GM19452 (cell line): ENCODE measurements around the gene PRRC1.
"Not testable (repeated sequence)": the region's sequence is repeated elsewhere in the genome, so short reads cannot be mapped to it uniquely, and the experiment has no call there.

Experiments
- ATAC-seq: cut with Tn5 transposase; IDR thresholded peaks from one replicate; pipeline ENCODE4 v1.9.1; 2021; ENCODE audit not compliant: unreplicated experiment

PRRC1 gene

DNA sequence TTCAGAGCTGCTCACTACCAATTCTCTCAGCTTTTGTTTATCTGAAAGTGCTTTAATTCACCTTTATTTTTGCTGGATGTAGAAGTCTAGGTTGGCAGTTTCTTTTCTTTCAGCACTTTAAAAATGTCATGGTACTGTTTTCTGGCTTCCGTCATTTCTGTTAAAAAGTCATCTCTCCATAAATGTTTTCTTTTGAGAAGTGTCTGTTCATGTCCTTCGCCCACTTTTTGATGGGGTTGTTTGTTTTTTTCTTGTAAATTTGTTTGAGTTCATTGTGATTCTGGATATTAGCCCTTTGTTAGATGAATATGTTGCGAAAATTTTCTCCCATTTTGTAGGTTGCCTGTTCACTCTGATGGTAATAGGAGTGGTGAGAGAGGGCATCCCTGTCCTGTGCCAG lies 23.1 kb downstream of the PRRC1 start:
- not testable (repeated sequence) for ATAC-seq

DNA sequence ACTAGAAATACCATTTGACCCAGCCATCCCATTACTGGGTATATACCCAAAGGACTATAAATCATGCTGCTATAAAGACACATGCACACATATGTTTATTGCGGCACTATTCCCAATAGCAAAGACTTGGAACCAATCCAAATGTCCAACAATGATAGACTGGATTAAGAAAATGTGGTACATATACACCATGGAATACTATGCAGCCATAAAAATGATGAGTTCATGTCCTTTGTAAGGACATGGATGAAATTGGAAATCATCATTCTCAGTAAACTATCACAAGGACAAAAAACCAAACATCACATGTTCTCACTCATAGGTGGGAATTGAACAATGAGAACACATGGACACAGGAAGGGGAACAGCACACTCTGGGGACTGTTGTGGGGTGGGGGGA lies 27.8 kb downstream of the PRRC1 start:
- not testable (repeated sequence) for ATAC-seq

DNA sequence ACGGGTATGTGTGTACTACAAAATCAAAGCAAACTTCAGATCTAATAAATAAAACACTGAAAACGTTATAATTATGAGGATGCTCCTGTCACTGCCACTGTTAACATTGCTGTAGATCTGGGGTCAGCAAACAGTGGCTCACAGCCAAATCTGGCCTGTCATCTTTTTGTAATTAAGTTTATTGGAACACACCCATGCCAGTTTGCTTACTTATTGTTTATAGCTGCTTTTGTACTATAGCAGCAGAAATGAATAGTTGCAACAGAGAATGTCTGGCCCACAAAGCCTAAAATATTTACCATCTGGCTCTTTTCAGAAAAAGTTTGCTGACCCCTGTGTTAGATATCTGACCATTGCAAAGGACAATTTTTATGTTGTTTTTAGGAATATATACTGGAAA lies 32.1 kb downstream of the PRRC1 start:
- ATAC-seq, result no peak

DNA sequence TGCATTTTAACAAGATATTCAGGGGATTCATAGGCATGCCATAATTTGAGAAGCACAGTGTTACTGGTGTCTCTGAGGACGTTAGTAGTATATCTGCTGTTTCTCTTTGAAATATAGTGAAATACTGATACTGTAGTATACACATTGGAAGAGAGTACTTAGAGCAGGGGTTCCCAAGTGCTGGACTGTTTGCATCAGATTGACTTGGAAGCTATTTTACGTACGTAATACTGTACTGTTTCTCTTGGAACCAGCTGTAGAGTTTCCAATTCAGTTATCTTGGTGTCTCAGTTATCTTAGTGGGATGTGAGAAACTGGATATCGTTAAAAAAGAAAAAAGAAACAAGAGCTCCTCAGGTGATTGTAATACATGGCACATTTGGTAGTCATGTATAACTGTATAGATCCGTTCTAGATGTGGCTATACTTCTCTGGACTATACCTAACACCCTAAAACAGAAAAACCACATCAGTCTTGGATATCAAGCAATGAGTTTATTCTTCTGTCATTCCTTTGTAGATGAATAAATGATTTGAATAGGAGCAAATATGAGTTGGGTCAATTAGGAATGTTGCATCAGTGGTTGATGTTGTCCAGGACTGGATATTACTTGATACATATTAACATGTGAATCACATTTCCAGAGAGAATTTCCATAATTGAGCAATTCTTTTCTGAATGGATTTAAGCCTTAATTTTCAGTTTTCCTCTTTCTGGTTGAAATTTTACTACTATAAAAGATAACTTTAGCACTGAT lies 33.4 kb downstream of the PRRC1 start:
- ATAC-seq, result no peak

DNA sequence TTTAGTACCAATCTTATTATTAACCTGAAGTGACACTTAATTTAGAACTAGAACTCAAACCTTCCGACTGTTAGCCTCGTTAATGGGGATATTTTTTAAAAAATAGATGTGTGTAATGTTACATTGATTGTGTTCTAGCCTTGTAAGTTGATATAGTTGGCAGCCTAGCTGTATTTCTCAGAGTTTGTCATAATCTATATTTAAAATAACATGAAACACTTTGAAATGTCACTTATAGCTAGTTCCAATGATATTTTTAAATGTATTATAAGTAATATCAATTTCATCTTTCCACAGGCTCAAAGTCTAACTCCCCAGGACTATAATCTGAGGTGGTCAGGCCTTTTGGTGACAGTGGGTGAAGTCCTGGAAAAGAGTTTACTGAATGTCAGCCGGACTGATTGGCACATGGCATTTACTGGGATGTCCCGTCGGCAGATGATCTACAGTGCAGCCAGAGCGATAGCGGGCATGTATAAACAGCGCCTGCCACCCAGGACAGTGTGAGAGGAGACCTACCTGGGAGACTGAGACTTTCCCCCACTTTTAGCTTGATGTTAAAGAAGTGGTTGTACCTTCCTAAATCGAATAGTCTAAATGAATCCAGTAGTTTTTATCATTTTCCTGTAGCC lies 34.1 kb downstream of the PRRC1 start:
- ATAC-seq, result no peak

DNA sequence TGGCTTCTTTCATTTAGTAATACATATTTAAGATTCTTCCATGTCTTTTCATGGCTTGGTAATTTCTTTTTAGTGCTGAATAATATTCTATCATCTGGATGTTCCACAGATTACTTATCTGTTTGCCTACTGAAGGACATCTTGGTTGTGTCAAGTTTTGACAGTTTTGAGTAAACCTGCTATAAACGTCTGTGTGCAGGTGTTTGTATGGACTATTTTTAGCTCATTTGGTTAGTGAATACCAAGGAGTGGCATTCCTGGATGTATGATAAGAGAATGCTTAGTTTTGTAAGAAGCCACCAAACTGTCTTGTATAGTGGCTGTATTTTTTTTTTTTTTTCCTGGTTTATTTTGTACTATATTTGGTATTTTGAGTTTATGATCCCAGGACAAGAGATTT lies 38.4 kb downstream of the PRRC1 start:
- ATAC-seq, result no peak

DNA sequence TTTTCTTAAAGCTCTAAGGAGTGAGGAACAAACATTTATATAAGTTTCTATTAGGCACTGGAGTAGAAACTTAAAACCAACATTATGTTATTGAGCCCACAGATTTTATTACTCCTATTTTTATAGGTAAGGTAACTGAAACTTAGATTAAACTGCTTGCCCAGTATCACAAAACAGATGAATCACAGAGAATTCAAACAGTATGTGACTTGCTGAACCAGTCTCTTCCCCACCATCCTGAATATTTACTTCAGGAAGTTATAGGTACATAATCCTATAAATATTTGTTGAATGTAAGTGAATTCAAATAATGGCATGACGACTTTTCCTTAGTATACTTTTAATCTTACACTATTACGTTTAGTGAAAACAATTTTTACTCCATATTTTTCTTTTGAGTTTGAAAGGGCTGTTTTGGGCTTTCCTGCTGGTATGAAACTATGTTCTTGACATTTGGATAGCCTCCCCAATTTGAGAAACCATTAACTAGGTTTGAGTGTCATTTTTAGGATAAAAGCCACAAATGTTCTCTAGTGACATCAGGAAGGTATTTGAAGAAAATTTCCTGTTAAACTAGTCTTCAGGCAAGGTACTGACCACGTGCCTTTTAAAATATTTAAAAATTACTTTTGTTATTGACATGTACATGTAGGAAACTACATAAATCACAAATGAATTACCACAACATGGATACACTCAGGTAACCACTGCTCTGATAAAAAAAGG lies 39.3 kb downstream of the PRRC1 start:
- ATAC-seq, result no peak

DNA sequence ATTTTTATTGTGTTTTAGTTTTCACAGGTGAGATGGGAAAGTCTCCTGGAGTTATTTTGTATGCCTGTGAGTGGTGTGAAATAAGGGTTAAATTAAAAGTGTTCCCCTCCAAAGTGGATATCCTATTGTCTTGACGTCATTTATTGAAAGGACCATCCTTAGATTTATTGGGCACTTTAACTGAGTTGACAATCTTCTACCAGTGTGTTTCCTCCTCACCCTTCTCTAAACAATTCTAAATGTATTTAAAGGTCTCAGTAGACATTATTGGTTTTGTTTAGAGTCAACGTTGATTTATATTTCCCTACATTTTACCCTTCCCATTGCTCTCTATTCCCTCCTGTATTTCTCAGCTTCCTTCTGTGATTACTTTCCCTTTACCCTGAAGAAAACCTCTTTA lies 40.8 kb downstream of the PRRC1 start:
- no peak for ATAC-seq

DNA sequence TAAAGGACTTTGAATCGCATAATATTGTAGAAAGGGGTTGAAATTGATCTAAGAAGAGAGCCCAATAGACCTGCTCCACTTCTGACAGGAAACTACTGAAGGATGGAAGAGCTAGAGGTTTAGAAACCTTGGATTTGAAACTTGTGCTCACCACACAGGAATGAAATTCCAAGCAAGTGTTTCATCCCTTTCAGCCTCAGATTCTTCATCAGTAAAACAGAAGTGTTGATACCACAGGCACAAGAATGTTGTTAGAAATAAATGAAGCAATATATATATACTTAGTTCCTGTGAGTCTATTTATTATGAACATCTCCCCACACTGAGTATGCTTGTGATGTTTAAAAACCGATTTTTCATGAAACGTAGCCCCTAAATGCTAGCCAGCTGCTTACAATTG lies 43.8 kb downstream of the PRRC1 start:
- ATAC-seq, result no peak

DNA sequence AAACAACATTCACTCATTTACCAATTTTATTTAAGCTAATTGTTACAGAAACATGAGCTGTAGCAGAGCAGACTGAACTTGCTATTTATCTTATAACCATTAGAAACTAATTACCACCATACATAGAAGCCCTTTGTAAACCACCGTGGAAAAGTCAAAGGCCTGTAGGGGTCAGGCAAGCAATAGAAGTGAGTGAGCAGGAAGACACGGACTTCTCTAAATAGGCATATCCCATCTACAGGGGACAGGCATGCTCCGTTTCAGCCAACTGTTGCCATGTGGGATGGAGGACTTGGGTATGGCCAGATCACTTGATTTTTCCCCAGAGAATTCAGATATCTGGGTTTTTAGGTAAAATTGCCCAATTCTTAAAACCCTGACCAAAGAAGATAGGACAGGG lies 44.8 kb downstream of the PRRC1 start:
- no peak for ATAC-seq

DNA sequence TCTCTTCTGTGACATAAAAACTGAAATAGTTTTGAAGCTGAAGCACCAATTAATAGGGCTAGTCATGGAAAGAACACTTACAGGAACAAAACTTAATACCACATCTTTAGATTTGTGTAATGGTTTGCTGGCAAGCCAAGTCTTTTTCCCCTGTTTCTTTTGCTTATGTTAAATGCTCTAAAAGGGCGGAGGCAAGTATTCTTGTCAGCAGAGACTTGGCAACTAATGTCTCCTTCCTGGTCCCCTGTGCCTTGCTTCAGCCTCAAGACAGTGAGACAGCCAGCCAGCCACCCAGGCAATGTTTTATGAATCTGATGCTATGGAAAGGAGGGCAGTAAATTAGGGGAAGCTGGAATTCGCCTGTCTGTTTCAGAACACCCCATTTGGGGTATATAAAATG lies 45.7 kb downstream of the PRRC1 start:
- ATAC-seq, result no peak

DNA sequence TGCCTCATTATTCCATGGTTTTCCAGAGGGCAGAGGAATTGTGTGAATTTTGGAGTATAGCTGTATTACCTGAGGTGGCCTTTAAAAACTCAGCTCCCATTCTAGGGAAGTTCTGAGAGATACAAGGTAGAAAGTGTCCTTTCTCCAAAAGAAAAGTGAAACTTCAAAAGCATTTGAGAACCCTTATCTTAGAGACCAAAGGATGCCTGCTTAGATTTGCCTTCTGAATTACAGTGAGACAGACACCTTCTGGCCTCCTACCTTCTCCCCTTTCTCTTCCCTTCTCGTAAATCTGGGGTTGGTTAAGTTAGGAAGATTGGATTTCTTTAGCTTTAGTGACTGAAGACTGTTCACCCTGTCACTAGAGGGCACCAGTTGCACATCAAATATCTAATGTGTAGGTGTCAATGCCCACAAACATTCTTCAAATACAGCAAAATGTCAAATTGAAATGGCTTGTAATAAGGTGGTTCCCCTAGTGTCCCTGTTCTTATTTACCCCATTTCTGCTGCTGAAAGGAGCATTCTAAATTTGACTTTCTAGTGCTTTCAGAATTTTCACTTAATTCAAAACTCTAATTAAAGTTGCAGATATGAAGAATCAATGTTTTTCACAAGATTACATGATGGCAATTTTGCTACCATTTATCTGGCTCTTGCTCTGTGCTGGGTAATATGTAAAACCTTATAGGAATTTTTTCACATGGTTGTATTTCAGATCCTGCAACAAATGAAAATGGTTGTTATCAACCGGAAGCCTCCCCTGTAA lies 46.7 kb downstream of the PRRC1 start:
- ATAC-seq, result peak; percentile 35

DNA sequence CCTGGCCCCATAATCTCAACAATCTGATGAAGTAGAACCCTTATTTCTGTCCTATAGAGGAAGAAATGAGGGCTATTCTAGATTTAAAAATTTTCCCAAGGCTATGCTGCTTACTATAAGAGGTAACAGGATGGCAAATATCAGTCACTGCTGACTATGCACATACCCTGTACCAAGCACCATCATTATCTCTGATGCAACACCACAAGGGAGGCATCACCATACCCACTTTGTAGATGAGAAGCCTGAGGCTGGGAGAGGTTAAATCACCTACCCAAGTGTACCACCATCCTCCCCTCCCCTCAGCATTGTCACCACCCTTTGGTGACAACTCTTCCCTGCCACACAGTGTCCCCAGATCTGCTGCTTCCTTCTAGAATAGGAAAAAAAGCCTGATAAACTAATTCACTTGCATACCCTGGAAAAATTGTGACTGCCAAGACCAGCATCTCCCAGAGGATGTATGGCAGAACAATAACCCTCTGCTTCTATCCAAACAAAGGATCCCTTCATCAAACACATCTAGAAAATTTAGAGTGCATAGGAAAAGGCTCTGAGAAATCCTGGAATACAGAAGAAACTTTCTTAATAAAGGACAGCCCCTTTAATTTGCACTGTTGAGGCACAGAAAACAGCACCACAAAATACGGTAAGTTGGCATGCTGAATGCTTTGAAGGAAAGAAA lies 48.3 kb downstream of the PRRC1 start:
- no peak for ATAC-seq

DNA sequence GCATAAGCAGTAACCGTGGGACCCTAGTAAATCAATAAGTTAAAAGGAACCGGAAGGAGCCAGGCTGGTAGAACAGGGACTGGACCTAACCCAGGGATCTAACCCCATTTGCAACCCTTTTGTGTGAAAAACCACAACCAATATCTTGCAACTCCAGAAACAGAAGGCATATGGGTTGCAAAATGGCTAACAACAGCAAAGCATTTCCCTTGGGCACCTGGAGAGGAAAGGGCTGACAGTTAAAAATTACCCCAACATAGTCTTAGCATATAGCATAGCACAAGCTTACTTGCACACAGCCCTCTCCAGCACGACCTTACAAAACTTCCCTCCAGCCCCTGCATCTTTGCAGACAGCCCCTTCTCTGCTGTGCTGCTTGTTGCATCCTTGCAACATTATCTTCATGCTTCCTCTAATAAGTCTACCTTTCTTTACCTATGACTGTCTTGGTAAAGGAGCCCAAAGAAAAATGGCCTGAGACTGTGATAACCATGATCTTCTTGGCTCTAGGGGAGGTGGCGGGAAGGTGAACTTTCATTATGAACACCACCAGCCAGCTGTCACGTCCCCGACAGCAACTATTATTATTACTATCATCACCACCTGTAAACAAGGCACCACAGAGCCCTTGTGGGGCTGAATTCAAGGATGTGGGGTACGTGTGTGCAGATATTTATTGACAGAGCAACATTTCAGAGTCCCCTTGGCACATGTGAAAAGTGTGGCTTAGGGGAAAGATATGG lies 49.8 kb downstream of the PRRC1 start:
- ATAC-seq, result peak; percentile 75

DNA sequence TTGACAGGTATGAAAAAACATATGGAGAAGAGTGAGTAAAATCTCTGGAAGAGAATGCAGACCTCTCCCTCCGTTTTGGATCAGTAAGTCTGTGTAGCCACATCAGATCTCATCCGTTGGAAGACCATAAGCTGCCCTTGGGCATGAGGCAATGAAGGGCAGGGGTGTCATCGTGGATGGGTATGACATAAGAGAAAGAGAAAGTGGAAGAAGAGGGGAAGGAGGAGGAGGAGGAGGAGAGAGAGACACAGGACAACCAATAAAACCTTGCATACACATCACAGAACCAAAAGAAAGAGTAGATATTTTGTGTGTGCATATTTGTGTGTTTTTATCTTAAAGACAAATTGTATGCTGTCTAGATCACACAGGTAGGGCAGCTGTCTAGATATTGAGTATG lies 50.7 kb downstream of the PRRC1 start:
- ATAC-seq, result no peak

DNA sequence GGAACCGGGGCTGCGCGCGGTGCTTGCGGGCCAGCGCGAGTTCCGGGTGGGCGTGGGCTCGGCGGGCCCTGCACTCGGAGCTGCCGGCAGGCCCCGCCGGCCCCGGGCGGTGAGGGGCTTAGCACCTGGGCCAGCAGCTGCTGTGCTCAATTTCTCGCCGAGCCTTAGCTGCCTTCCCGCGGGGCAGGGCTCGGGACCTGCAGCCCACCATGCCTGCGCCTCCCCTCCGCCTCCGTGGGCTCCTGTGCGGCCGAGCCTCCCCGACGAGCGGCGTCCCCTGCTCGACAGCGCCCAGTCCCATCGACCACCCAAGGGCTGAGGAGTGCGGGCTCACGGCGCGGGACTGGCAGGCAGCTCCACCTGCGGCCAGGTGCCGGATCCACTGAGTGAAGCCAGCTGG lies 52.0 kb downstream of the PRRC1 start:
- not testable (repeated sequence) for ATAC-seq

DNA sequence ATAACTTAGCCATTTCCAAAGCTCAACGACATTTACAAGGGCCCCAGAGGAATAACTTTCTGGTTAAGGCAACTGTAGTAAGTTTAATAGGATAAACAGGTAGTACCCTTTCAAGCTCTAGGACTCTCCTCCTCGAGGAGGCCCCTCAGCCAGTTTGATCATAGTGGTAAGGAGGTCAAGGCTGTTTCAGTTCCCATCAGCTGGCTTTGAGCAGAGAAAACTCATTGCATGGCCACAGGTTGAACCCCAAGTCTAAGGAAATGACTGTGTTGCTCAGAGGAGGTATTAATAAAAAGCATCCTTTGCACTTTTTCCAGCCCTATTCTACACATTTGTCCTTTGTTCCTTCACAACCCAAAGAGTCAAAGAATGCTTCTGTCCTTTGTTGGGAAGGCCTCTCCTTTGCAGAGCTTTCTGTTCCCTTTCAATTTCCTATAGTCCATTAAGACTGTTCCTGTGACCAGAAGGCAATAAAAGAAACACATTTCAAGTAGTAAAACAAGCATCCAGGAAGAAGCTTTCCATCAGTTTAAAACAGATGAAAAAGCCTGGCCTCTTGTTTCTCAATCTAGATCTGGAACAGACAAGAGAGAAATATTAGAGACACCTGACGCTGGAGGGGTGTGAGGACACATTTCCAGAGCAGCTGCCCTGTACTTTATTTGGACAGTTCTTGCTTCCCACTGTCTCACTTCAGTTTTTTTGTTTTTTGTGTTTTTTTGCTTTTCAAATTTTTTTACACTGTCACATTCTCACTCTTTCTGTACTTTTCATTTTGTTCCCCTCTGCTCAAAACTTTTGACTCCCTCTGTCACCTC lies 54.1 kb downstream of the PRRC1 start:
- peak; percentile 43 for ATAC-seq

DNA sequence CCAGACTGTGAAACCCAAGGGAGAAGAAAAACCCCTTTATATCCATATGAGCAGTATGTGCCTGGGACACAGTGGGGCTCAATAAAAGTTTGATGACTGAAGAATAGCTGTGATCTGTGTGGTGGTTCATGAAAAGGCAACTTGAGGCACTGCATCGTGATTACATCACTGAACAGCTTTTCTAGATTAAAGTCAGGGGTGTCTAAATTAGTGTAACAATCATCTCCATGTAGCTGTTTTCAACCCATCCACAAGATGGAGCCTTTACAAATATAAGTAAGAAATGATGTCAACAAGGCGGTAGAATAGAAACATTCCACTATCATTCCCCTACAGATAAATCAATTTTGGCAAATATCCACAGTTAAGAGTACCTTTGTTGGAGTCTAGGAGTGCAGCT lies 55.5 kb downstream of the PRRC1 start:
- ATAC-seq, result no peak
